ENCODE measurements around the gene RPS15A.
"Not testable (repeated sequence)": the region's sequence is repeated elsewhere in the genome, so short reads cannot be mapped to it uniquely, and the experiment has no call there.

Gene RPS15A

DNA sequence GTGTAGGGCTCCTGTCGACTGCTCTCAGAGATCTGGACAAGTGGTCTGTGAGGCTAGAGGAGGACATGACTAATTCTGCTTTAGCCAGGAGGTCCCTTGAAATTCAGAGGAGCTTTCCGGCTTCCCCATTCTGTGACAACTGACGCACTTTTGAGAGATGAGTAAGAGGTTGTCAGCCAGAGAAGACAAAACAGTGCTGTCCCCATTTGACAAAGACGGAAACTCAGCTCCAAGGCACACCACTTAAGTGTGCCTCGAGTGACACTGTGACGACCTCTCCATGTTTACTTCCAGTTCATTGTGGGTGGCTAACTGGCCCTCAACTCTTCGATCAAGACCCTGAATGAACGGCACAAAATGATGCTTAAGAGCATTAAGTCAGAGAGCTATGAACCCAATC is 47.3 kb downstream of the RPS15A start:
- DNase-seq (ENCODE audit: low read depth): not testable (repeated sequence)

DNA sequence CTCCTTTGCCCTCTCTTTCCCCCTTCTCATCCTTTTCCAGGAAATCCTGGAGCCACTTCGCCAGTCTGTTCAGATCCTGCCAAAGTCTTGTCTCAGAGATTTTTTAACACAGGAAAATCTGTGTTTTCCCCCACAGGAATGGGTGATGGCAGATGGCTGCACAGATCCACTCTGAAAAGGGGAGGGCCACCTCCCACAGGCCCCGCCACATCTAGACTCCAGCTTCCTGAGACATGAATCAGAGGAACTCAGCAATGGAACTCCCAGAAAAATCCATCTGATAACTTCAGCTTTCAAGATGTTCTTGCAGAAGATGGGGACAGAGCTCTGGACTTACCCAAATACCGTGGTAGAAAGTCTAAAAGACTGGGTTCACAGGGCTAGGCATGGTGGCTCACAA is 50.1 kb downstream of the RPS15A start:
- DNase-seq (ENCODE audit: low read depth): not testable (repeated sequence)

DNA sequence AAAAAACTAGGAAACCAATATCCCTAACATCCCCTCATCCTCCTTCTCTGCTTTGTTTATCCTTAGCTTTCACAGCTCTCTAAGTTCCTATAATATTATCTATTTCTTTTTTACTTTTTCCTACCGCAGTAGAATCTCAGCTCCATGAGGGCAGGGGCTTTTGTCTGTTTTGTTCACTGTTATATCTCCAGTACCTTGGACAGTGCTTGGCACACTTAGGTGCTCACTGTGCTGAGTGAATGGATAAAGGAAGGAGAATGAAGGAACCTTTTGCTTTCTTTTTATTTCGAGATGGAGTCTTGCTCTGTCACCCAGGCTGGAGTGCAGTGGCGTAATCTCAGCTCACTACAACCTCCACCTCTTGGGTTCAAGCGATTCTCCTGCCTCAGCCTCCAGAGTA is 51.4 kb downstream of the RPS15A start:
- DNase-seq (ENCODE audit: low read depth): not testable (repeated sequence)

DNA sequence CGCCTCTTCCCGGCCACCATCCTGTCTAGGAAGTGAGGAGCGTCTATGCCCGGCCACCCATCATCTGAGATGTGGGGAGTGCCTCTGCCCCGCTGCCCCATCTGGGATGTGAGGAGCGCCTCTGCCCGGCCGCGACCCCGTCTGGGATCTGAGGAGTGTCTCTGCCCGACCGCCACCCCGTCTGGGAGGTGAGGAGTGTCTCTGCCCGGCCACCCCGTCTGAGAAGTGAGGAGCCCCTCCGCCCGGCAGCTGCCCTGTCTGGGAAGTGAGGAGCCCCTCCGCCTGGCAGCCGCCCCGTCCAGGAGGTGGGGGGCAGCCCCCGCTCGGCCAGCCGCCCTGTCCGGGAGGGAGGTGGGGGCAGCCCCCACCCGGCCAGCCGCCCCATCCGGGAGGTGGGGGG is 55.9 kb downstream of the RPS15A start:
- not testable (repeated sequence) for DNase-seq (ENCODE audit: low read depth)
